ENCODE measurements around the gene FAM118B. TPM values are rescaled to one million over a fixed set of nuclear protein-coding genes. Genes with fewer than 3 reads are reported as not detected.
A peak's percentile ranks its signal among the peaks of the same experiment; 100 is the strongest.

The FAM118B gene
- polyA plus RNA-seq, 4 donors, result 20.2 to 30.3 (median 25.5) TPM

DNA sequence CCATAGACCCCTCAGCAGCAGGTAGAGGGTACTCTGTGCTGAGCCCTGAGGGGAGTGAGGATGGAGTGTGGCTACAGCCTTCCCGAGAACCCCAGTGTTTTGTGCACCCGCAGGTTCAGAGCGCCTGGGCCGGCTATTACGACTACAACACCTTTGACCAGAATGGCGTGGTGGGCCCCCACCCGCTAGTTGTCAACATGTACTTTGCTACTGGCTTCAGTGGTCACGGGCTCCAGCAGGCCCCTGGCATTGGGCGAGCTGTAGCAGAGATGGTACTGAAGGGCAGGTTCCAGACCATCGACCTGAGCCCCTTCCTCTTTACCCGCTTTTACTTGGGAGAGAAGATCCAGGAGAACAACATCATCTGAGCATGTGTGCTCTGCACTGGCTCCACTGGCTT lies 65.7 kb downstream of the FAM118B start:
- no peaks in the 10 kb centered on the region for H3K27me3 ChIP-seq (ENCODE audit: control insufficient read depth in 3 of 3, insufficient read depth in 3 of 3, low read length in 3 of 3)
- H3K4me1 ChIP-seq (ENCODE audit: control insufficient read depth in 3 of 3, insufficient read depth in 2 of 3, low read depth in 1 of 3, low read length in 2 of 3), result peaks cover 0 to 7% (median 0%) of the 10 kb centered on the region in 3 donors
- 87 to 93% (median 91%) methylated on average over 11 of the region's 11 CpGs for WGBS, 3 donors
- no peaks in the 10 kb centered on the region for H3K9me3 ChIP-seq (ENCODE audit: control insufficient read depth in 2 of 2, insufficient read depth in 1 of 2, low read depth in 1 of 2, low read length in 1 of 2)
- no peak overlapping the region for H3K4me3 ChIP-seq (ENCODE audit: low read depth in 1 of 3, low read length in 3 of 3)
- DNase-seq, result no peak
- FAIRE-seq, result no peak
- no peak overlapping the region for H3K27ac ChIP-seq (ENCODE audit: low read depth in 1 of 3, low read length in 2 of 3)
- peaks cover 0 to 46% (median 3%) of the 10 kb centered on the region in 3 donors for H3K36me3 ChIP-seq (ENCODE audit: control insufficient read depth in 3 of 3, insufficient read depth in 2 of 3, low read depth in 1 of 3, low read length in 3 of 3)

DNA sequence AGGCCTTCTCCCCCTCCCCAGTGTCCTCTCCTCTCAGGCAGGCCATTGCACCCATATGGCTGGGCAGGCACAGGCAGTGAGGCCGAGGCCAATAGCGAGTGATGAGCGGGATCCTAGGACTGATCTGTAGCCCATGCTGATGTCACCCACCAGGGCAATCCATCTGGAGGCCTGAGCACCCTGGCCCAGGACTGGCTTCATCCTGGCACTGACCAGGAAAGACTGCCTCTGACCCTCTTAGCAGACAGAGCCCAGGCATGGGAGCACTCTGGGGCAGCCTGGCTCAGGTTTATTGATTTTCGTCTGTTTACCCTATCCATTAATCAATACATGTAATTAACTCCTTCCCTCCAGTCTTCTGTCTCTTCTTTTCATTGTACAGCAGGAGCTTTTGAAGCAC lies 66.2 kb downstream of the FAM118B start:
- H3K36me3 ChIP-seq (ENCODE audit: control insufficient read depth in 3 of 3, insufficient read depth in 2 of 3, low read depth in 1 of 3, low read length in 3 of 3), result peaks cover 0 to 45% (median 3%) of the 10 kb centered on the region in 3 donors

DNA sequence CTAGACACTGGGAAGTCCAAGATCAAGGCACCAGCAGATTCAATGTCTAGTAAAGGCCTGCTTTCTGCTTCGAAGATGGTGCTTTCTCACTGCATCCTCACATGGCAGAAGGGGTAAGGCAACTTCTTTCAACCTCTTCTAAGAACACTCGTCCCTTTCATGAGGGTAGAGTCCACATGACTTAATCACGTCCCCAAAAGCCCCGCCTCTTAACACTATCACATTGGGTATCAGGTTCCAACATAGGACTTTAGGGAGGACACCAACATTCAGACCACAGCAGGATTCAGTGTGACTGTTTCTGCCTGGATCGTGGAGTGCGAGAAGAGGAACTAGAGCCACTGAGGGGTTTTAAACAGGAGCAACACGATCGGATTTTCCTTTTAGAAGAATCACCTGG lies 67.6 kb downstream of the FAM118B start:
- 61 to 73% (median 68%) methylated on average over 8 of the region's 8 CpGs for whole genome bisulfite sequencing, 3 donors
- DNase-seq (peak in 1 of 2 donors; percentile 39), FAIRE-seq (no peak)
- Histone ChIP-seq H3K9me3 (ENCODE audit: control insufficient read depth in 2 of 2, insufficient read depth in 1 of 2, low read depth in 1 of 2, low read length in 1 of 2) (peaks cover 0 to 2% of the 10 kb centered on the region in 2 donors), H3K27ac (ENCODE audit: low read depth in 1 of 3, low read length in 2 of 3) (no peak overlapping the region), H3K4me1 (ENCODE audit: control insufficient read depth in 3 of 3, insufficient read depth in 2 of 3, low read depth in 1 of 3, low read length in 2 of 3) (peaks cover 0 to 7% (median 0%) of the 10 kb centered on the region in 3 donors), H3K27me3 (ENCODE audit: control insufficient read depth in 3 of 3, insufficient read depth in 3 of 3, low read length in 3 of 3) (no peaks in the 10 kb centered on the region), H3K4me3 (ENCODE audit: low read depth in 1 of 3, low read length in 3 of 3) (no peak overlapping the region), H3K36me3 (ENCODE audit: control insufficient read depth in 3 of 3, insufficient read depth in 2 of 3, low read depth in 1 of 3, low read length in 3 of 3) (peaks cover 0 to 36% (median 3%) of the 10 kb centered on the region in 3 donors)

More for the DNA sequence above, 66.2 kb downstream of the FAM118B start:
- FAIRE-seq (no peak), DNase-seq (no peak)
- Histone ChIP-seq H3K27me3 (ENCODE audit: control insufficient read depth in 3 of 3, insufficient read depth in 3 of 3, low read length in 3 of 3) (no peaks in the 10 kb centered on the region), H3K9me3 (ENCODE audit: control insufficient read depth in 2 of 2, insufficient read depth in 1 of 2, low read depth in 1 of 2, low read length in 1 of 2) (no peaks in the 10 kb centered on the region), H3K4me1 (ENCODE audit: control insufficient read depth in 3 of 3, insufficient read depth in 2 of 3, low read depth in 1 of 3, low read length in 2 of 3) (peaks cover 0 to 7% (median 0%) of the 10 kb centered on the region in 3 donors), H3K27ac (ENCODE audit: low read depth in 1 of 3, low read length in 2 of 3) (no peak overlapping the region), H3K4me3 (ENCODE audit: low read depth in 1 of 3, low read length in 3 of 3) (no peak overlapping the region)
- 83 to 89% (median 87%) methylated on average over 4 of the region's 4 CpGs for WGBS, 3 donors

DNA sequence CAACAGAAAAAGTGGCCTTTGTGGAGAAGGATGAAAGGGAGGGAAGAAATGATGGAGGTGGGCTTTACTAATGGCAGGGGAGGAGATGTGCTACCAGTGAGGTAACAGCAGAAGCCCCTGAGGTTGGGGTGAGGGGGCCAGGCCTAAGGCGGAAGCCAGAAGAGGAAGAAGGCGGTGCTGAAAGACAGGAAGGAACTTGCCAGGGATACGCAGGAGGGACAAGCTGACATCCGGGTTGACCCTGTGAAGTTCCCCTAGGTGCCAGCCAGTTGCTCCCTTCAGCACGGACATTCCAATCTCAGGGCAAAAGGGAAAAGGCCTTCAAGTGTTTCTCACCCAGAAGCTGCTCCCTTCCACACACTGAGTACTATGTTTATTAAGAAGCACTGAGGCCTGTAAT lies 69.0 kb downstream of the FAM118B start:
- 70 to 74% (median 71%) methylated on average over 5 of the region's 5 CpGs for WGBS, 3 donors
- H3K4me3 ChIP-seq (ENCODE audit: low read depth in 1 of 3, low read length in 3 of 3), result no peak overlapping the region
- DNase-seq, result no peak
- H3K27me3 ChIP-seq (ENCODE audit: control insufficient read depth in 3 of 3, insufficient read depth in 3 of 3, low read length in 3 of 3), result no peaks in the 10 kb centered on the region
- H3K9me3 ChIP-seq (ENCODE audit: control insufficient read depth in 2 of 2, insufficient read depth in 1 of 2, low read depth in 1 of 2, low read length in 1 of 2), result peaks cover 0 to 2% of the 10 kb centered on the region in 2 donors
- peaks cover 0 to 7% (median 0%) of the 10 kb centered on the region in 3 donors for H3K4me1 ChIP-seq (ENCODE audit: control insufficient read depth in 3 of 3, insufficient read depth in 2 of 3, low read depth in 1 of 3, low read length in 2 of 3)
- no peak for FAIRE-seq
- H3K27ac ChIP-seq (ENCODE audit: low read depth in 1 of 3, low read length in 2 of 3), result no peak overlapping the region
- H3K36me3 ChIP-seq (ENCODE audit: control insufficient read depth in 3 of 3, insufficient read depth in 2 of 3, low read depth in 1 of 3, low read length in 3 of 3), result peaks cover 0 to 25% (median 3%) of the 10 kb centered on the region in 3 donors

DNA sequence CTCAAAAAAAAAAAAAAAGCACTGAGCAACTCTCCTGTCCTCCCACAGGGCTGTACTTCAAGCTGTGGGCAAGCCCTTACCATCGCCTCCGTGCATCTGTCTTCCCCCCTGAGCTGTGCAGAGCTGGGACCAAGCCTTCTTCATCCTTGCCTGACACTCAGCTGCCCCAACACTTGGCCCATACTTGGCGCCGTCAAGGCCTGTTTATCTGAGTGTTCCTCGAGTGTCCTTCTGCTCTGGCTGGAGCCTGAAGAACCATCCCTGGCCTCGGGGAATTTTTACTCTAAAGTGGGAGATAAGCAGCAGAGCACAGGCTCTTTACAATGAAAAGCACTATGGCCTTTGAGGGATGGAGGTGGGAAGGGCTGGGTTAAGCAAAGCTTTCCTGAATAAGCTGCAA lies 69.7 kb downstream of the FAM118B start:
- H3K4me1 ChIP-seq (ENCODE audit: control insufficient read depth in 3 of 3, insufficient read depth in 2 of 3, low read depth in 1 of 3, low read length in 2 of 3), result peaks cover 0 to 7% (median 0%) of the 10 kb centered on the region in 3 donors

DNA sequence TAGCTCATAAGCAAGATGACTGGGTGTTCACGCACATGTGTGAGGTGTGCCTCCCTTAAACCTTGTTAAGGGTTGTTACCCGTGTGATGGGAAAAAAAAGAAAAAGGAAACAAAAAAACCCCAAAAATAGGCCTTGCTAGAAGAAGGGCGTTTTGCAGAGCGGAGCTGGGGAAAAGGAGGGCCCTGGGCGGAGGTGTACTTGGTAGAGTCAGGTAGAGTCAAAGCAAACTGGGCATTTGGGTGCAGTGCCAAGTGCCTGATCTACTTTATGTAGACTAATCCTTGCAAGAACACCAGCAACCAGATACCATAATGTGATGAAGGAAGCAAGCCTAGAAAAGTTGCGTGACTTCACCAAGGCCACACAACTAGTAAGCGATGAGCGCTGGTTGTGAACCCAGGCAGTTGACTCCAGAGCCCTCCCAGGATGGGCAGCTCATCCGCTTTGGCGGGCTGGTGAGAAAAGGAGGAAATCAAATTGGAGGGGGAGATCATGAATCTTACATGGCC lies 70.1 kb downstream of the FAM118B start:
- no peak for FAIRE-seq
- no peak for DNase-seq
- H3K4me3 ChIP-seq (ENCODE audit: low read depth in 1 of 3, low read length in 3 of 3), result no peak overlapping the region
- H3K36me3 ChIP-seq (ENCODE audit: control insufficient read depth in 3 of 3, insufficient read depth in 2 of 3, low read depth in 1 of 3, low read length in 3 of 3), result peaks cover 0 to 18% (median 3%) of the 10 kb centered on the region in 3 donors
- peaks cover 0 to 2% of the 10 kb centered on the region in 2 donors for H3K9me3 ChIP-seq (ENCODE audit: control insufficient read depth in 2 of 2, insufficient read depth in 1 of 2, low read depth in 1 of 2, low read length in 1 of 2)
- peaks cover 0 to 7% (median 0%) of the 10 kb centered on the region in 3 donors for H3K4me1 ChIP-seq (ENCODE audit: control insufficient read depth in 3 of 3, insufficient read depth in 2 of 3, low read depth in 1 of 3, low read length in 2 of 3)
- H3K27me3 ChIP-seq (ENCODE audit: control insufficient read depth in 3 of 3, insufficient read depth in 3 of 3, low read length in 3 of 3), result no peaks in the 10 kb centered on the region
- 89 to 96% (median 95%) methylated on average over 10 of the region's 10 CpGs for WGBS, 3 donors
- H3K27ac ChIP-seq (ENCODE audit: low read depth in 1 of 3, low read length in 2 of 3), result peak overlapping the region in 1 of 3 donors; percentile 96

More for the DNA sequence above, 69.7 kb downstream of the FAM118B start:
- peaks cover 0 to 19% (median 3%) of the 10 kb centered on the region in 3 donors for H3K36me3 ChIP-seq (ENCODE audit: control insufficient read depth in 3 of 3, insufficient read depth in 2 of 3, low read depth in 1 of 3, low read length in 3 of 3)
- DNase-seq (no peak), FAIRE-seq (no peak)
- no peak overlapping the region for H3K4me3 ChIP-seq (ENCODE audit: low read depth in 1 of 3, low read length in 3 of 3)
- H3K27me3 ChIP-seq (ENCODE audit: control insufficient read depth in 3 of 3, insufficient read depth in 3 of 3, low read length in 3 of 3), result no peaks in the 10 kb centered on the region
- WGBS, 3 donors, result 88 to 89% (median 89%) methylated on average over 6 of the region's 6 CpGs
- no peak overlapping the region for H3K27ac ChIP-seq (ENCODE audit: low read depth in 1 of 3, low read length in 2 of 3)
- peaks cover 0 to 2% of the 10 kb centered on the region in 2 donors for H3K9me3 ChIP-seq (ENCODE audit: control insufficient read depth in 2 of 2, insufficient read depth in 1 of 2, low read depth in 1 of 2, low read length in 1 of 2)

DNA sequence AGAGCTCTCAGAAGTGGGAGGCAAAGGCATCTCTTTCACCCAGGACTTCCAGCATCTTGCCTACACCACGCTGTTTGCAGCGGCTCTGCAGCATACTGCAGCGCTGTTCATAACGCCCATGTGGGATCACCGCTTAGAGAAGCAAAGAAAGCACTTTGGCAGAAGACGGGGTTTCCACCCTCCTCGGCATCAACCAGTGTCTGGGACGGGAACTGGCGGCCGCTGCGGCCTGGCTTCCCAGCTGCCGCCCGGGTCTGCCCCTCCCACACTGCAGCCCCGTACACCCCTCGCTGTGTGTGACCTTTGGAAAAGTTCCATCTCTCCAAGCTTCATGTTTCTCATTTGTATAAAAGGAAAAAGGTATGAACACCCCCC lies 70.8 kb downstream of the FAM118B start:
- FAIRE-seq (no peak), DNase-seq (peak; percentile 38 to 74)
- peak overlapping the region; percentile 74 to 90 (median 80) for H3K4me3 ChIP-seq (ENCODE audit: low read depth in 1 of 3, low read length in 3 of 3)
- peaks cover 0 to 2% of the 10 kb centered on the region in 2 donors for H3K9me3 ChIP-seq (ENCODE audit: control insufficient read depth in 2 of 2, insufficient read depth in 1 of 2, low read depth in 1 of 2, low read length in 1 of 2)
- peak overlapping the region; percentile 82 to 96 (median 95) for H3K27ac ChIP-seq (ENCODE audit: low read depth in 1 of 3, low read length in 2 of 3)
- H3K27me3 ChIP-seq (ENCODE audit: control insufficient read depth in 3 of 3, insufficient read depth in 3 of 3, low read length in 3 of 3), result no peaks in the 10 kb centered on the region
- 1 to 4% (median 2%) methylated on average over 15 of the region's 15 CpGs for WGBS, 3 donors
- H3K36me3 ChIP-seq (ENCODE audit: control insufficient read depth in 3 of 3, insufficient read depth in 2 of 3, low read depth in 1 of 3, low read length in 3 of 3), result peaks cover 0 to 13% (median 0%) of the 10 kb centered on the region in 3 donors
- H3K4me1 ChIP-seq (ENCODE audit: control insufficient read depth in 3 of 3, insufficient read depth in 2 of 3, low read depth in 1 of 3, low read length in 2 of 3), result peaks cover 0 to 7% (median 0%) of the 10 kb centered on the region in 3 donors

DNA sequence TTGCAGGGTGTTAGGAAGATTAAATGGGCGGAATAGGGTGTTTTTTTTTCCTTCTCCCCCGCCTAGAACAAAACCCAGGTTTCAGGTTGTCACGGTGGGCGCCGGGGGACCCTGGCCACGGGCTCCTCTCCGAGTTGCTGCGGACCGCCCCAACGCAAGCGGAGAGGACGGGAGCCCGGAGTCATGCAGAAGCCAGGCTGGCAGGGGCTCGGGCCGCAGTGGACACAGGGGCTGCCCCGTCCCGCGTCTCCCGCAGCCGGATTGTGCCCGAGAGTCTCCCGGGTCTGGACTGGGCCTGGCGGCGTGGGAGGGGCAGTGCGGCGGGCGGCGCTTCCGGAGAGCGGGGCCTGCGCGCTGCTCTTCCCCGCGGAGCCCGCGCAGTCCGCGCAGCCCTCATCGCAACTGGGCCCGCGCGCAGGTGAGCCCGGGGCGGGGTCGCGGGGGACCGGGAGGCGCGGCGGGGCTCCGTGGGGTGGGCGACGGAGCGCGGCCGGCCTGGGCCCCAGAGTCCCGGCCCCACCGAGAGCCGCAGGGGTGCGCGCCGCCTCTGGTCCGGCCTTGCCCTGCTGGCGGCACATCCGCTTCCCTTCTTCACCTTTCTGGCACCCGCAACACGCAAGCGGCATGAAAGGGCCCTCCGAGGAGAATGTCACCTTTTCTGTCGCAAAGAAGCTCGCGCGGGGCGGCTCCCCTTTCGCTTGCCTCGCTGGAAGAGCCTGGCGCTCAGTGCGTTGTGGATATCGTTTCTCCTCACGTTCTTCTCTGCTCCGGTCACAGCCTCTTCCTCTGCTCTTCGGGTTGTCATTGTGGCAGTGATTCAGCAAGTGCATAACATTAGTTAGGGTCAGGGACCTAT lies 71.4 kb downstream of the FAM118B start, which contains the start of gene TIRAP:
Gene TIRAP (plus strand): TSS at position 358 of the 856 bp plus-strand sequence. CDS start 7,802 bp downstream, outside the sequence.
- Histone ChIP-seq H3K27ac (ENCODE audit: low read depth in 1 of 3, low read length in 2 of 3) (peak within 1 kb of the TSS; percentile 84 to 96 (median 95)), H3K4me3 (ENCODE audit: low read depth in 1 of 3, low read length in 3 of 3) (peak within 1 kb of the TSS; percentile 80 to 90 (median 88)), H3K4me1 (ENCODE audit: control insufficient read depth in 3 of 3, insufficient read depth in 2 of 3, low read depth in 1 of 3, low read length in 2 of 3) (peaks cover 0 to 7% (median 0%) of the 10 kb centered on the region in 3 donors), H3K36me3 (ENCODE audit: control insufficient read depth in 3 of 3, insufficient read depth in 2 of 3, low read depth in 1 of 3, low read length in 3 of 3) (peaks cover 0 to 11% (median 0%) of the 10 kb centered on the region in 3 donors), H3K27me3 (ENCODE audit: control insufficient read depth in 3 of 3, insufficient read depth in 3 of 3, low read length in 3 of 3) (no peaks in the 10 kb centered on the region), H3K9me3 (ENCODE audit: control insufficient read depth in 2 of 2, insufficient read depth in 1 of 2, low read depth in 1 of 2, low read length in 1 of 2) (peaks cover 0 to 2% of the 10 kb centered on the region in 2 donors)
- DNase-seq (peak; percentile 68 to 86), FAIRE-seq (no peak)
- WGBS, 3 donors, result 0 to 1% (median 0%) methylated on average over 56 to 82 of the region's 82 CpGs

All from small intestine (tissue), 7 donors.